ENCODE data around the gene WWOX. TPM values are rescaled to one million over a fixed set of nuclear protein-coding genes. Genes with fewer than 3 reads are reported as not detected.

WWOX gene
- total RNA-seq, 1 donor = 8.2 TPM

DNA sequence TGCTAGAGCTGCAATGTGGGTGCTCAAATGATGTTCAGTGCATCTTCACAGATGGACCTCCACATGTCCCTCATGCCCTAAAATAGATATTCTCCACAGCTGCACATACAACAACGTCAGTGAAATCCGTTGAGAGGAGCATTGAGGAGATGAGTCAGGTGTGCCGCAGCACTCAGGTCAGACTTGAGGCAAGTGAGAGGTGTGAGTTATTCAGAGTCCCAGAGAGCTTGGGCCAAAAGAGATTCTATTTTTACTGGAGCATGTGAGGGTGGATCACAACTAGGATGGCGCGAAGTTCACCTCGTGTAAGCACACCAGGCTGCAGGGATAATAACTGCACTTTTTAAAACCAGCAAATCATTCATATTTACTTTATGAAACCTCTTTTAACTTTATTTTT lies 855.8 kb downstream of the WWOX start:
- no peak for DNase-seq (ENCODE audit: low read depth)

DNA sequence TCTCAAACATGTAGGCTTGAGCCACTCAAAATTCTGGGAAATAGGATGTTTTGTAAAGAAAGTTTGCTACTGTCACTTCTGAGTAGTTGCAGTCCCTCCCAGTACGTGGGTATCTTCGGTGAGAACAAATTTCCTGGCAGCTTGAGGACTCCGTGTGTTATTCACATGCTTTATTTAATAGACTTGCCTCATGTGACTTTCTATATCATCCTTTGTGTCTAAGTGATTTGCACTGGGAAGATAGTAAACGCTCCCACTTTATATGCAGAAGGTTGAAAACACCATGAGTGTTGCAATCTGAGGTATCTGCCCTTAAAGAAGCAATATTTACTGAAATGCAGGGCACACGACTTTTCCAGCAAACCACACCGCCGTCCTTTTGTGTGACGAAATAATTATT lies 857.4 kb downstream of the WWOX start:
- H3K4me3 ChIP-seq (ENCODE audit: low read depth, low read length) = no peak overlapping the region
- TF ChIP-seq, protein P1, sequence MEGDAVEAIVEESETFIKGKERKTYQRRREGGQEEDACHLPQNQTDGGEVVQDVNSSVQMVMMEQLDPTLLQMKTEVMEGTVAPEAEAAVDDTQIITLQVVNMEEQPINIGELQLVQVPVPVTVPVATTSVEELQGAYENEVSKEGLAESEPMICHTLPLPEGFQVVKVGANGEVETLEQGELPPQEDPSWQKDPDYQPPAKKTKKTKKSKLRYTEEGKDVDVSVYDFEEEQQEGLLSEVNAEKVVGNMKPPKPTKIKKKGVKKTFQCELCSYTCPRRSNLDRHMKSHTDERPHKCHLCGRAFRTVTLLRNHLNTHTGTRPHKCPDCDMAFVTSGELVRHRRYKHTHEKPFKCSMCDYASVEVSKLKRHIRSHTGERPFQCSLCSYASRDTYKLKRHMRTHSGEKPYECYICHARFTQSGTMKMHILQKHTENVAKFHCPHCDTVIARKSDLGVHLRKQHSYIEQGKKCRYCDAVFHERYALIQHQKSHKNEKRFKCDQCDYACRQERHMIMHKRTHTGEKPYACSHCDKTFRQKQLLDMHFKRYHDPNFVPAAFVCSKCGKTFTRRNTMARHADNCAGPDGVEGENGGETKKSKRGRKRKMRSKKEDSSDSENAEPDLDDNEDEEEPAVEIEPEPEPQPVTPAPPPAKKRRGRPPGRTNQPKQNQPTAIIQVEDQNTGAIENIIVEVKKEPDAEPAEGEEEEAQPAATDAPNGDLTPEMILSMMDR (IDR thresholded peaks at IDR 0.05; ENCODE audit: insufficient read depth, low read depth, low read length) = no peak
- DNase-seq (ENCODE audit: low read depth) = peak; percentile 5

More for the DNA sequence above, 855.8 kb downstream of the WWOX start:
- TF ChIP-seq, protein P1 (IDR thresholded peaks at IDR 0.05; ENCODE audit: insufficient read depth, low read depth, low read length) = no peak
- no peak overlapping the region for H3K4me3 ChIP-seq (ENCODE audit: low read depth, low read length)

DNA sequence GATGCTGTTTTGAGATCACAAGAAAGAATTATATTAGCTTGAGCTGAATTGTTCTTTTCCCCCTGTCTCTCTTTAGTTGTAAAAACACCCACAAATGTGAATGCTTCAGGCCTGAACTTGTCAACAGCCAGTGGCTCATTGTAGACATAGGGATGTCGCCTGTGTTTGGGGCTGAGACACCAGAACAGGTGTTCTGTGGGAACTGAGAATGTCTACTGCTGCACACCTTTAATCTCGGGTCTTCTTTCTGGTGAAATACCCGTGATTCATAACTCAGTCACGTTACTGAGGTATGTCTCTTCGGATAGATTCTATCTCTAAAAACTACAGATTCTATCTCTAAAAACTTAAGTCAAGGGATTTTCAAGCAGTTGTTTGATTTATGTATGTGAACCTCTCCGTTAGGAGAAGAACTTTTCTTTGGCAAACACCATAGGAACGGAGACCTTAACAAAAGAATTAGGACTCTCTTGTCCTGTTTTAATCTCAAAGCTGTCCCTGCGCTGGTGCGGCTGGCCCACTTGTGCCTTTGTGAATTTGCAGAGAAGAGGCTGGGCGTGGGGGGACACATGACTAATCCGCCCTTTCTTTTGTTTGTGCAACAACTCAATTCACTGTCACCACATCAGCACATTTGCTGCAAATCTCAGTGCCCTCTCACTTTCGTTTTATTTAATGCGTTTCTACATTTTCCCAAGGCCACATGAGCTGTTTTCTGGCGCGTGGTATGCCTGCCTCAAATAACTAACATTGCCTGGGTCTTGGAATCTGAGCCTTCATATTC lies 858.1 kb downstream of the WWOX start:
- TF ChIP-seq, protein P1 (IDR thresholded peaks at IDR 0.05; ENCODE audit: insufficient read depth, low read depth, low read length) = no peak

DNA sequence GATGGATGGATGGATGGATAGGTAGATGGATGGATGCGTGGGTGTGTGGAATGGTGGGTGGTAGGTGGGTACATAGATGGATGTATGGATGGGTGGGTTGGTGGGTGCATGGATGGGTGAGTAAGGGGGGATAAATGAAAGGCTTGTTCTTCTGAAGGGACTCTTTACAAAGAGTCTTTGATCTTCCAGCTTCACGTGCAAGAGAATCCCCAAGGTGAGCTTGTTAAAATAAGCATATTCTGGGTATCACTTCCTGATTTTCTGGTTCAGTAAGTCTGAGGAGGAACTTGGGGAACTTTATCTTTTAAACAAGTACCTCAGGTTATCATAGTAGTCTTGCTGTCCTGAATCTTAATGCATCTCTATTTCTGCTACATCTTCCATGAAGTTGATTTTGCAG lies 862.0 kb downstream of the WWOX start:
- no peak for DNase-seq (ENCODE audit: low read depth)
- H3K4me3 ChIP-seq (ENCODE audit: low read depth, low read length) = no peak overlapping the region
- TF ChIP-seq, protein P1 (IDR thresholded peaks at IDR 0.05; ENCODE audit: insufficient read depth, low read depth, low read length) = no peak

More for the DNA sequence above, 858.1 kb downstream of the WWOX start:
- no peak overlapping the region for H3K4me3 ChIP-seq (ENCODE audit: low read depth, low read length)
- DNase-seq (ENCODE audit: low read depth) = no peak

DNA sequence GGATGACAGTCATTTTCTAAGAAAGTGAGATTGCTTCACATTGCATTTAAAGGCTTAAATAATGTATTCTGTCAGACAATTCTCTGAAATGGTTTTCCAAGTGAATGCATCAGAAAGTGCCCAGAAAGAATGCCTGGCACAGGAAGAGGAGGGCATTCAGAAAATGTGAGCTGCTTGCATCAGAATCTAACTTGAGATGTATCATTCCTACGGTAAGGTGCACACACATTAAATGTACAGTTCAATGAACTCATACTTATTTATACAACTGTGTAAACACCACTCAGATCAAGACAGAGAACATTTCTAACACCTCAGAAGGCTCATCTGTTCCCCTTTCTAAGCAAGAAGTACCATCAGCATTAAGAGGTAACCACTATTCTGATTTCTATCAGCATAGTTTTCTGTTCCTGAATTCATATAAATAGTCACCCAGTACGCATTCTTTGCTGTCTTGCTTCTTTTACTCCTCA lies 863.0 kb downstream of the WWOX start:
- no peak for DNase-seq (ENCODE audit: low read depth)
- TF ChIP-seq, protein P1 (IDR thresholded peaks at IDR 0.05; ENCODE audit: insufficient read depth, low read depth, low read length) = no peak
- no peak overlapping the region for H3K4me3 ChIP-seq (ENCODE audit: low read depth, low read length)

DNA sequence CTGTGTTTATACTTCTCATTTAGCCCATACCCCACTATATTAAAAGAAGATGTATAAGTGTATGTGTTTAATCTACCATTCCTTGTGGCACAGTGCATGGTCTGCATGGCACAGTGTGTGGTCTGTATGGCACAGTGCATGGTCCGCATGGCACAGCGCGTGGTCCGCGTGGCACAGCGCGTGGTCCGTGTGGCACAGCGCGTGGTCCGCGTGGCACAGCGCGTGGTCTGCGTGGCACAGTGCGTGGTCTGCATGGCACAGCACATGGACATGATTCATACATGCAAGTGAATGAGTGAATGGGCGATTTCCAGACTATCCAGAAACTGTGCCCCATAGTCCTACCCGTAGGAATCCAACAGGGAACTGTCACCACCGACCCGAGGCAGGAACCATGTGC lies 868.5 kb downstream of the WWOX start:
- DNase-seq (ENCODE audit: low read depth) = no peak
- TF ChIP-seq, protein P1 (IDR thresholded peaks at IDR 0.05; ENCODE audit: insufficient read depth, low read depth, low read length) = no peak
- H3K4me3 ChIP-seq (ENCODE audit: low read depth, low read length) = no peak overlapping the region
